ENCODE results near the gene AGK.

GRCh38 chr7:141572175-141572574 lies 21.0 kb downstream of the AGK start:
- no peak for TF ChIP-seq CTCF (IDR thresholded peaks at IDR 0.05)
- no peak for TF ChIP-seq POLR2A (IDR thresholded peaks at IDR 0.05)
- no peak for TF ChIP-seq EP300 (IDR thresholded peaks at IDR 0.05)
